ENCODE results near the gene CDC42BPG.

Gene CDC42BPG, protein sequence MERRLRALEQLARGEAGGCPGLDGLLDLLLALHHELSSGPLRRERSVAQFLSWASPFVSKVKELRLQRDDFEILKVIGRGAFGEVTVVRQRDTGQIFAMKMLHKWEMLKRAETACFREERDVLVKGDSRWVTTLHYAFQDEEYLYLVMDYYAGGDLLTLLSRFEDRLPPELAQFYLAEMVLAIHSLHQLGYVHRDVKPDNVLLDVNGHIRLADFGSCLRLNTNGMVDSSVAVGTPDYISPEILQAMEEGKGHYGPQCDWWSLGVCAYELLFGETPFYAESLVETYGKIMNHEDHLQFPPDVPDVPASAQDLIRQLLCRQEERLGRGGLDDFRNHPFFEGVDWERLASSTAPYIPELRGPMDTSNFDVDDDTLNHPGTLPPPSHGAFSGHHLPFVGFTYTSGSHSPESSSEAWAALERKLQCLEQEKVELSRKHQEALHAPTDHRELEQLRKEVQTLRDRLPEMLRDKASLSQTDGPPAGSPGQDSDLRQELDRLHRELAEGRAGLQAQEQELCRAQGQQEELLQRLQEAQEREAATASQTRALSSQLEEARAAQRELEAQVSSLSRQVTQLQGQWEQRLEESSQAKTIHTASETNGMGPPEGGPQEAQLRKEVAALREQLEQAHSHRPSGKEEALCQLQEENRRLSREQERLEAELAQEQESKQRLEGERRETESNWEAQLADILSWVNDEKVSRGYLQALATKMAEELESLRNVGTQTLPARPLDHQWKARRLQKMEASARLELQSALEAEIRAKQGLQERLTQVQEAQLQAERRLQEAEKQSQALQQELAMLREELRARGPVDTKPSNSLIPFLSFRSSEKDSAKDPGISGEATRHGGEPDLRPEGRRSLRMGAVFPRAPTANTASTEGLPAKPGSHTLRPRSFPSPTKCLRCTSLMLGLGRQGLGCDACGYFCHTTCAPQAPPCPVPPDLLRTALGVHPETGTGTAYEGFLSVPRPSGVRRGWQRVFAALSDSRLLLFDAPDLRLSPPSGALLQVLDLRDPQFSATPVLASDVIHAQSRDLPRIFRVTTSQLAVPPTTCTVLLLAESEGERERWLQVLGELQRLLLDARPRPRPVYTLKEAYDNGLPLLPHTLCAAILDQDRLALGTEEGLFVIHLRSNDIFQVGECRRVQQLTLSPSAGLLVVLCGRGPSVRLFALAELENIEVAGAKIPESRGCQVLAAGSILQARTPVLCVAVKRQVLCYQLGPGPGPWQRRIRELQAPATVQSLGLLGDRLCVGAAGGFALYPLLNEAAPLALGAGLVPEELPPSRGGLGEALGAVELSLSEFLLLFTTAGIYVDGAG (N-terminal part only)

DNA sequence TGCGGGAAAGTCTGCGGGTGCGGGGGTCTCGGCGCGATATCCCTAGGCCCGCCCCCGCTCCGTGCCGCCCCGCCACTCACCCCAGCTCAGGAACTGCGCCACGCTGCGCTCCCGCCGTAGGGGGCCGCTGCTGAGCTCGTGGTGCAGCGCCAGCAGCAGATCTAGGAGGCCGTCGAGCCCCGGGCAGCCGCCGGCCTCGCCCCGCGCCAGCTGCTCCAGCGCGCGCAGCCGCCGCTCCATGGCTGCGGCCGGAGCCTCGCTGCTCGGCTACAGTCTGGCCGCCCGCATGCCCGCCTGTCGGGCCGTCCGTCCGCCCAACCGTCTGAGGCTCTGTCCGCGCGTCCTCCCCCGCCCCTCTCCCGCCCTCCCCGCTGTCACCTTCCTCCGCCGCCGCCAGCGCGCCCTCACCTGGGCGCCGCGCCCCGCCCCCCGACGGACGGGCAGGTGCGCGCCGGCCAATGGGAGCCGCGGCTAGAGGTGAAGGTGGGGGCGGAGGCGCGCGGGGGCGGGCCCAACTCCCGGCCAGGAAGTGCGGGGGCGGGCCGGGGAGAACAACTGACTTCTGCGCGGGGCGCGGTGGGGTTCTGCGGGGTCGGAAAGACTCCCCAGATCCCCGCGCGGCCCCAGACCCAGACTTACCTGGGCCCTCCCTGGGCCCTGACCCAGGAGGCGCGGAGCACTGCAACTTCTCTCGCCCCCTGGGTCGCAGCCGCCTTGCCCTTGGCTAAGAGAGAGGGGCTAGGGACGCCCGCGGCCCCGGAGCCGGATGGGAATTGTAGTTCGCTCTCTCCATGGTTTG, at the start of gene CDC42BPG:
TSS of gene CDC42BPG (minus strand) at position 324 of the 799 bp plus-strand sequence. CDS start at position 240, 84 bp downstream.
- DNase-seq, result peak; percentile 98

DNA sequence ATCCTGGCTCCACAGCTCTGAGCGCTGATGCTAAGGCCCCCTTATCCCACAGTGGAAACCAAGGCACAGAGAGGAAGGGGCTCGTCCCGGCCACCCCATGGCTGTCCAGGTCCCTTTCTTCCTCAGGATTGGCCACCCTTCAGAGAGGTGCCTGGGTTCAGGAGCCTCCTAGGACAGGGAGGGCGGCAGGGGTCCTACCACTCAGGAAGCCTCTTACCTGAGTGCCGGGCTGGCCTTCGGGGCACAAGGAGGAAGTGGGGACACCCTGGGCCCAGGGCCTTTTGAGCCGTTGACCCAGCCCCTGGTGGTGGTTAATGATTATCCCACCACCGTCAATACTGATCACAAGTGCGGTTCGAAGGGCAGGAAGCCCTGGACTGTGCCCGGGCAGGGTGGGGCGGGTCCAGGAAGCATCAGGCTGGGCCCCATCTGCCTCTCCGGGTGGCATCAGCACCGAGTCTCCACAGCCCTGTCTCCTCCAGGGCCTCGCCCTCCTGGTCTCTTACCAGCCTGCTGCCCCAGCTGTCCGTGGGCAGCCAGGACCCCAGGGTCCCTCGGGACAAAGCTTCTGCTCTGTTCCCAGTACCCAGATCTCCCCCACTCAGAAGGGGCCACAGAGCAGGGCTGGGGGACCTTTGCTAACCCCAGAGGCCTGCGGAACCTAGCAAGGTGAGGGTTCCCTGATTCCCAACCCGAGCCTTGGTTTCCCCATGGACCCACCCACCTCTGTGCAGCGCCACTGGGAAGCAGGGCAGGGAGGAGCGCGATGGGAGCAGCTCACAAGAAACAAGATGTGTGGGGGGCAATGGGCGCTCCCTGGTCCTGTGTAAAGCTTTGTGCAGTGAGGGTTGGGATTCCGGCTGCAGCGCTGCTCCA, 49.0 kb upstream of the CDC42BPG start:
- no peak for DNase-seq

DNA sequence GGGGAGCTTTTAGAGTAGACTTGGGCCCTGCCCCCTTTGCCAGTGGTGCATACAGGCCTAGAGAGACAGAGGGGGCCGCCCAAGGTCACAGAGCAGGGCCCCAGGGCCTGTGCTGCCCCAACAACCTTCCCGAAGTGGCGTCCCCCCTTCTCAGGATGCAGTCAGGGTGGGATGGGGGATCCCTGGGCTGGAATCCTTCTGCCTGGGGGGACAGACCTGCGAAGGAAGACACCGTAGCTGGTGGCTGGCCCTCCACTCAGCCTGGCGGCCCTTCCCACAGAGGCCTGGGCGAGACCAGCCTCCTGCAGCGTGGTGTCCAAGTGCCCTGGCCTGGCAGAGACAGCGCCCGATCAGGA, 48.4 kb upstream of the CDC42BPG start:
- DNase-seq, result no peak

DNA sequence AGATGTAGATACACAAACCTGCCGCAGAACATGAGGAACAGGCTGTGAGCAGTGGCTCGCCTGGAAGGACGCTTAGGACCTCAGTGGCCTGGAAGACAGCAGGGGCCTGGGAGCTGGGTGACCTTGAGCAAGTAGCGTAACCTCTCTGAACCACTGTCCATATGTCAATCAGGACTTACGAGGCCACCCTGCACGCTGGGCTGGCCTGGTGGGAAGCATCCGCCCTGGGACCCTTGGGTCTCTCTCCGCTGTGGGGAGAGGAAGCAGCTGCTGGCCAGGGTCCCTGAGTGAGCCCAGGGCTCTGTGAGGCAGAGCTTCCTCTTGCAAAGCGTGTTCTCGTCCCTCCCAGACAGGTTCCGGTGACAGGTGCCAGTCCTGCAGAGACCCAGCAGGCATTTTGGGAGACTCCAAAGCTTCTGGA, 48.0 kb upstream of the CDC42BPG start:
- DNase-seq, result no peak

DNA sequence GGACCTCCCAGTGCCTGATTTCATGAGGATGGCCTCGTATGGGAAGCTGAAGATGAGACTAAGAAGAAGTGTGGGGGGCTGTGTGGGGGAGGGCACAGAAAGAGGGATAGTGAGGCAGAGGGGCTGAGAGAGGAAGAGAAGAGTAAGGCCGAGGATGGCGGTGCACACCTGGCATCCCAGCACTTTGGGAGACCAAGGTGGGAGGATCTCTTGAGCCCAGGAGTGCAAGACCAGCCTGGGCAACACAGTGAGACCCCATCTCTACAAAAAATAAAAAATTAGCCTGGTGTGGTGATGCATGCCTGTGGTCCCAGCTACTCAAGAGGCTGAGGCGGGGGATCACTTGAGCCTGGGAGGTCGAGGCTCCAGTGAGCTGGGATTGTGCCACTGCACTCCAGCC, 47.4 kb upstream of the CDC42BPG start:
- DNase-seq, result no peak

DNA sequence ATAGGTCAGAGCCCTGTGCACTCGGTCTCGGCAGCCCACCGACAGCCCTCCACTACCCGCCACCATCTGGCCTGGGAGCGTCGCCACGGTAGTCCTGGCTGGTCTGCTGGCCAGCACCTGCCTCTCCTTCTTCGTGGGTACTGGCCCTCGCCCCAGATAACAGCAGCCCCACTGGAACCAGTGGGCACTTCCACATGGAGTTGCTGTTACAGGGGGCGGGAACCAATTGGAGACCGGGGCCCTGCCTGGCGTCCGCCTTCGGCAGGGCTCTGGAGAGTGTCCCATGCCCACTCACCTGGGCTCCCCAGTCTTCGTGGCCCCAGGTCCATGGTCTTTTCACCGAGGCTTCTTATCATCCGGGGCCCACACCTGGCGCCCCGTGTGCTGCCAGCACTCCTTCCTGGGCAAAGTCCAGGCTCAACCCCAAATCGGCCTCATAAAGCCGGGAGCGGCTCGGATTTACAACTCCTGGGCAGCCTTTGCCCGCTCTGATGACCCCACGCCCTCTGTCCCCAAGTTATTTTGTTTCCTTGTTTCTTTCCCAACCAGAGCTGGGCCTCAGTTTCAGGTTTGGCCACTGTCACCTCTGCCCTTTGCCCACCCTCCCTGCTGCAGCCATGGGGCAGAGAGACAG, 46.9 kb upstream of the CDC42BPG start:
- DNase-seq, result no peak

DNA sequence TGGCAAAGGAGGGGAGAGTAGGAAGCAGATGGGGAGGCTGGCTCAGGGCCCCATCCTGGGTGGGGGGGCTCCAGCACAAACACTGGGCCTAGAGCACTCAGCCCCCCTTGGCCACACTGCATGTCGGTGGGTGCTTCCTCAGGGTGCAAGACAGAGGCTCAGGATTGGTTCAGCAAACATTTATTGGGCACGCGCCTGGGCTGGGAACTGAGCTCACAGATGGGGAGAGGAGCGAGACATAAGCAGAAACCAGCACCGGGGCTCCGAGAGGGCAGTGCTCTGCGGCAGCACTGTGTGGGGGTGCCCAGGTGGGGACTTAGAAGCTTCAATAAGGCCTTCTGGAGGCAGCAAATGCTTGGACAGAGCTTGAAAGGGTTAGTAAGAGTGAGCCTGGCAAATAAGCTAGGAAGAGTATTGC, 46.1 kb upstream of the CDC42BPG start:
- DNase-seq, result no peak

DNA sequence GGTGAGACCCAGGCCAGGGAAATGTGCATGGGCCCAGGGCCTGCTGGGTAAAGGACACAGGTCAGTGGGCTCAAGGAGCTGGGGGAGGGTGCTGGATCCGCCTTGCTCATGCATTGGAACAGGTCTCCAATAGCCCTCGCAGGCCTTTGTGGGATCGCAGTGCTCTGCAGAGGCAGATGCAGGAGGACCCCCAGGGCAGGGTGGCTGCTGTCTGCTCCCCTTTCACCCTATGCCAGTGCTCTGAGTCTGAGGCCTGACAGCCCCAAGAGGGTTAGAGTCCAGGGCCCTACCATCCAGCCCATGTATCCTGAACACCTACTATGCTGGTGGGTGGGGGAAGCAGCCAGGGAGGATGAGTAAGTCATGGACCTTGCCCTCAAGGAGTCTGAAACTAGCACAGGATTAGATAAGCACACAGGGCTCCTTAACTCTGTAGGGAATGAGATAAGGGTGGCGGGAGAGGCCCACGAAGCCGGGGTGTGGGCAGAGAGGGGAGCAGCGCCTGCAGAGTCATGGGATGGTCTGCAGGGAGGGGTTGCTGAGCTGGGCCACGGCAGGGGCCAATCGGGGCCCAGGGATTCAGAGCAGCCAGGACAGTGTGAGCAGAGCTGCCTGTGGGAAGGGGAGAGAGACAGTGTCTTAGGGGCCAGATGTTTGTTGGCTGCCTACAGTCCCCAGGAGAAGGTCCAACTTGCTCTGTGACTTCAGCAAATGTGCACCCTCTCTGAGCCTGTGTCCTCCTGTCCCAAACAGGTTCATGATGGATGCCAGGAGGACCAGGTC, 44.5 kb upstream of the CDC42BPG start:
- DNase-seq, result peak; percentile 40

DNA sequence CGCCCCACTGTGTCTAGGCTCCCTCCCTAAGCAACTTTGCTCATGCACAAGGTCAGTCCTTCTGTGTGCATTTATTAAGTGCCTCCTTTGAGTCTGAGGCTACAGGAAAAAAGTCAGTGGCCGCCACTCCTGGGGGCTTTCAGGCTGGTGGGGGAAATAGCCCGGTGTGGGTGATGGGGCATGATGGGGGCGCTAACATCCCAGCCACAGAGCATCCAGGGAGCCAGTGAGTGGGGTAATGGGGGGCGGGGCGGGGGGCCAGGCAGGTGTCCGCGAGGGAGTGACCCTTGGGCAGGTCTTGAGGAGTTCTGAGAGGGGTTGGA, 43.9 kb upstream of the CDC42BPG start:
- no peak for DNase-seq

DNA sequence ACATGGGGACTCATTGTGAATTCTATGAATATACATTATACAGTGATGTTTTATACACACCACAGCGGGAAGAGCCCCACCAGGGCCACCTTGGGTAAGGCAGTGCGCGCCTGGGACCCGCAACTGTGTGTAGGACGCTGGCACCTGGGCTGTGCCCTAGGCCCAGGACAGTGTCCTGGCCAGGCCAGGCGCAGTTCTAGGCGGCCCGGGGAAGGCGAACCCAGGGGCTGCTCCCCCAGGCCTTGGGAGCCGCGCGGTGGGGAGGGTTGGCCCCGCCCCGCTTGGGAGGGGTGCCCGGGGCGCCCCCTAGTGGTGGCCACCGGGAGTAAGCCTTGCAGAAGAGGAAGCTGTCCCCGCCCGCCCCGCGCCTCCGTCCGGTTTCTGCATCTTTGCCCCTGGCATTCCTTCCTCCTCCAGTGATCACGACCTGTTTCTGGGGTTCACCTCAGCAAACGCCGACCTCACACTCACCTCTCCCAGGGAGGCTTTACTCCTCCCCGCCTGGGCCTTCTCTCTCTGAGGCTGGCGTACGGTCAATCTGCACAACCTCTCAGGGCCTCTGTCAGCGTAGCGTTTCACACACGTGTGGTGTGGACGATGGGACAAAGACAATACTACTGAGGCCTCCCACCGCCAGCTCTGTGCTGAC, 43.4 kb upstream of the CDC42BPG start:
- peak; percentile 97 for DNase-seq

DNA sequence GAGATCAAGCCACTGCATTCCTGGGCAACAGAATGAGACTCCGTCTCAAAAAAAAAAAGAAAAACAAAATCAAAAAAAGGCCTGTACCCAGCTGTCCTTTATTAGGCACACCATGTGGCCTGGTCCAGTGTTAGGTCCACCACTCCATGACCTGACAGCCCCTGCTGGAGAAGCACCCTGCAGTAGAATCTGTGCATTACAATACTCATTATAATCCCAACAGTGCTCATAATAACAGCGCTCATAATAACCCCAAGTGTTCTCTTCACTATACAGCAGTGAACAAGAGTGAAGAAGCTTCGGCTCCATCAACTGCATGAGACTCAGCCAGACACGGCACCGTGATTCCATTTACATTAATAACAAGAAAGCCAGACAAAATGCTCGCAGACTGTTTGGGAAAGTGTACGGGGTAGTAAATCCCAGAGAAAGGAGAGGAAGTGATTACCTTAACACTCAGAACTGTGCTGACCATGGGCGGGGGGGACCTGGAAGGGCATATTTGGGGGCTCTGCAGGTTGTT, 42.8 kb upstream of the CDC42BPG start:
- DNase-seq, result no peak

DNA sequence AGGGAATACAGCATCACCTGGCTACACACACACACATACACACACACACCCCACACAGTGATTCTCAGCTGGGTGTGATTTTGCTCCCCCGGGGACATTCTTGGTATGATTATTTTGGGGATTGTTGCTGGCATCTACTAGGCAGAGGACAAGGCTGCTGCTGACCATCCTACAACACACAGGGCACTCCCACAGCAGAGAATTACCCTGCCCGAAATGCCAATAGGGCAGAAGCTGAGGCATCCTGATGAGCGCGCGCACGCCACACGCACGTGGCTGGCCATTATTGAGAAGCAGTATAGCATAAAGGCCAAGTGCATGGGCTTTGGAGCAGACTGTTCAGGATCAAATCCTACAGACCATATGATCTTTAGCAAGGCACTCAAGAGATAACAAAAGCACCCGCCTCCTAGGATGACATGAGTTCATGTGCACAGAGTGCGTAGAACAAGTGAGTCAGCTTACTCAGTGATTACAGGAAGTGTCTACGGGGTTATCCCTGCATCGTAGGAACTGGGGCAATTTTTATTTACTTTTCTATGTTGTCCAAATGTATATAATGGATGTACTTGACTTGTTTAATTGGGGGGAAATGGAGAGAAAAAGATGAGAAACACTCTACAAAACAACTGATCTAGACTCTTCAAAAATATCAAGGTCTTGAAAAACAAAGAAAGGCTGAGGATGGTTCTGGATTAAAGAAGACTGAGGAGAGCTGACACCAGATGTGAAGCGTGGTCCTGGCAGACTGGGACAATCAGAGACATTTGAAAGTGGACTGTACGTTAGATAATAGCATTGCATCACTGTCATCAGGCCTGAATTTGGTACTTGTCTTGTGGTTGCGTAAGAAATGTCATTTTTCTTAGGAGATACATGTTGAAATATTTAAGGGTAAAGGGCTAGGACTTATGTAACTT, 41.2 kb upstream of the CDC42BPG start:
- no peak for DNase-seq

DNA sequence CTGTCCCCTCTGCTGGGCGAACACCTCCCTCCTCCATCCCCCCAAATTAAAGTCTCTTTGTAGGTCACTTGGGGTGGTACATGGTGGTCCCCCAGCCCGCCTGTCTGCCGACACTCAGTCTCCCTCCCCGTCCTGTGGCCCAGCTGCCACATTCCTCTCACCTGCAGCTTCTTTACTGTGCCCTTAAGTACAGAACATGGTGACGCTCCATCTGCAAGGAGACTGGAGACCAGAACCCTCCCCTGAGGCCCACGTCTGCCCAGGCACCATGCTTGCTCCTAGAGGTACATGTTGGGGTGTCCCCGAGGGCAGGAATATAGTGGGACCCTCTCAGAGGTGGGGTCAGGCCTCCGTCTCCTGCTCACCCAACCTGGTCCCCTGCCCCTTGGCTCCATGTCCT, 39.6 kb upstream of the CDC42BPG start:
- no peak for DNase-seq

DNA sequence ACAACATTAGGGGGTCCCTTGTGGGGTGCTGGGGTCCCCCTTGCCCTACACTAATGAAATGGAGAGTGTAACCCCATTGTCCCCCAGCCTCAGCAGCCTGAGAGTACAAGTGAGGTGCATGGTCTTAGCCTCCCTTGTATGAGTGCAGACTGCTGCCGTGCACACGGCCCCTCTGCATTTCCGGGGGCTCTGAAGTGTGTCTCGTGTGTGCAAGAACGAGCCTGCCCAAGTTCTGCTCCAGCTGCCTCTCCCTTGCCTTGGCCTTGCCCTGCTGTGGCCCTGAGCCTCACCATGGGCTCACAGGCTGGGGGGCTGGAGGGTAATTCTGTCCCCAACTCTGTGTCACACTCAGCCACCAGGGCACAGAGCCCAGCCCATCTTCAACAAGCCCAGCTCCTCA, 39.1 kb upstream of the CDC42BPG start:
- no peak for DNase-seq

DNA sequence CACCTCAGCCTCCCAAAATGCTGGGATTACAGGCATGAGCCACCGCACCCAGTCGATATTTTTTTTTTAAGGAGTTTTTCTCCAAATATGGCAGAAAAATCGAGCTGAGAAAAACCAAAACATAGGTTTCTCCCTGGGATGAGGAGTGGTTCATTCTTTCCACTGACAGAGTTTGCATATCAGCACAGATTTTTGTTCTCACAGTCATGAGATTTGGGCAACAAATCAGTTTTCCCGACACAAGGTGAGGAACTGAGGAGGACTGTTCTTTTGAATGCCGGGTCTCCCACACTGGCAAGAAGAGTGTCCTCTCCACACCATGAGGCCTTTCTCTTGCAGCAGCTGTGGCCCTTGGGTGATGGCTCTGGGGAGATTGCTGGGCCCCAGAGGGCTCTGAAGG, 37.8 kb upstream of the CDC42BPG start:
- DNase-seq, result no peak

DNA sequence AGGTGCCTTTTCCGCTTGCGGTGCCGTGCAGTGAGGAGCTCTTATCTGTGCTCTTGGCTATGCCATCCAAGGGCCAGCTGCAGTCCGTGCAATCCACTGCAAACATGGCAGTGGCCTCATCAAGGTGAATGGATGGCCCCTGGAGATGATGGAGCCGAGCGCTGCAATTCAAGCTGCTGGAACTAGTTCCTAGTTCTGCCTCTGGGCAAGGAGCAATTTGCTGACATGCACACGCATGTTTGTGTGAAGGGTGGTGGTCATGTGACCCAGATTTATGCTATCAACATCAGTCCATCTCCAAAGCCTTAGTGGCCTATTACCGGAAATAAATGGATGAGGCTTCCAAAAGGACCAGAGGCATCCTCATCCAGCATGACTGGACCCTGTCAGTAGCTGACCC, 37.0 kb upstream of the CDC42BPG start:
- no peak for DNase-seq

DNA sequence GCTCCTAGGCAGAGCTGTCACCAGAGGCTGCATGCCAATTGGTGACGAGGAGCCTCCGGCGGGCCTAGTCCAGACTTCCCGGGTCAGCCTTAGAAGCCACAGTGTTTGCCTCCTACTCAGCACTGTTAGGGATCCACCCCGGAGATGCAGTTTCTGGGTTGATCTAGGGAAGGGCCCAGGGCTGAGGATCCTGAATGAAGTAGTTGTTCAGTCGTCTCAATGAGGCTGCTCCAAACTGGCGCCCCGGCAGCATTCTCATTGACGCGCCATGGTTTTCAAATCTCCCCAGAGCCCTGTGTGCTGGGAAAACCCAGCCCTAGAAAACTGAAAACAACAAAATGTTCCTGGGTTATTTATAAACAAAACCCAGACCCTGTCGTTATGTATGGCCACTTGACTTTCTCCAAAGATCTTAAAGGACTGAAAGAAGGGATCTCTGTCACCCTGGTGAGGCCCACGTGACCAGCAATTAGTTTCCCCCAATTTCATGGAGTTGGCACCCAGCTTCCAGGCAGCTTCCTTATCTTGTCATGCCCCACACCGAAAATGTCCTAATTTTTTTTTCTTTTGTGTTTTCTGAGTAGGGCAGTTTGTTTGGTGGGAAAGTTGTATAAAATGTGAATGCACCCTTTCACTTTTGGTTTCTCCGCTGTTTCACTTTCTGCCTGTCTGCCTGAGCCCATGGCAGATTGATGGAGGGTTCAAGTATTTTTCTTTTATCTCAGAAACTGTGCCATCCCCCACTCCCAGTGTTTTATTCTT, 36.0 kb upstream of the CDC42BPG start:
- no peak for DNase-seq

Data from 8988T (cell line).